NCI-H748 (cell line): ENCODE measurements around the gene SLC2A14.
"Not testable (repeated sequence)": the region's sequence is repeated elsewhere in the genome, so short reads cannot be mapped to it uniquely, and the experiment has no call there.

Experiments used
- DNase-seq: peaks from one replicate; lab custom pipeline; 2025; ENCODE audit not compliant: unreplicated experiment; lab: John Stamatoyannopoulos, UW

SLC2A14 gene

DNA sequence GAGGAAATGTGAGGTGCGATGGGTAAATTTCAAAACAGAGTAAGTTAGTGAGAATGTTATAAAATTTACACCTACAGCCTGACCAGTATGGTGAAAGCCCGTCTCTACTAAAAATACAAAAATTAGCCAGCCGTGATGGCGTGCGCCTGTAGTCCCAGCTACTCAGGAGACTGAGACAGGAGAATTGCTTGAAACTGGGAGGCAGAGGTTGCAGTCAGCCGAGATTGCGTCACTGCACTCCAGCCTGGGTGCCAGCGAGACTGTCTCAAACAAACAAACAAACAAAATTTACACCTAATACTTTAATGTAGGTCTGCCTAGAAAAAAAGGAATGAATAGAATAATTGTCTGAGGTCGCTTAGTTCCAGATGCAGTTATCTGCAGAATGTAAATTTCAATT, 37.6 kb downstream of the SLC2A14 start:
- no peak for DNase-seq

DNA sequence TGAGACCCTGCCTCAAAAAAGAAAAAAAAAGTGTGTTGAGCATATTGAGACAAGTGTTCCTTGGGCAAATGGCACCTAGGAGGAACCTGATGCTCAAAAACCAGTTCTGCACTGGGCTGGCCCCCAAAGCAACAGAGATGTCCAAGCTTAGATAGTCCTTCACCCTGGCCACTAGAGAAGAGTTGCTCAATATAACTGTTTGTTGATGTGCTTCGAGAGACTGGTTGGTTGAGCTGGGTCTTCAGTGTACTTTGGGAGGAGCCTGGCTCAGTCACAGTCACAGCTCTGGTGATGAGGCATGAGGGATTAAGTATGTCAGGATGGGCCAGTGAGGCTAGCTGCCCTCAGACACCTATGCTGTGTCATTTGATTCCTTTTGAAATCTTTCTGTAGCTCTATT, 38.0 kb downstream of the SLC2A14 start:
- DNase-seq = no peak

DNA sequence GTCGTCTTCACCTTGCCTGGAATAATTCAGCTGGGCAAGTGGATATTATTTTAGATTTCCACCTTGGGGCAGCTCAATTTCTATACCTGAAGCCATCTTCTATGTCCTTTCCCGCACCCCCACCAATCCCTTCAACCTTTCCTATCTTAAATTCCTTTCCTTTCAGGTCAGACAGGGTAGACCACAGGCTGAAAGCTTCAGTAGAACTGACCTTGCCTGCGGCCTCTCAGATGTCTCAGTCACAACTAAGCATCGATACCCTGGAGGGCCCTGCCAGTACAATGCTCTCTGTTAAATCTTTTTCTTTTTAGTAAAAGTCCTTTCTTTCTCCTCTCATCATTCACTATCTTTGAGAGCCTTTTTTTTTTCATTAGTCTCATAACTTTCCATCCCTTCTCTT, 38.9 kb downstream of the SLC2A14 start:
- no peak for DNase-seq

DNA sequence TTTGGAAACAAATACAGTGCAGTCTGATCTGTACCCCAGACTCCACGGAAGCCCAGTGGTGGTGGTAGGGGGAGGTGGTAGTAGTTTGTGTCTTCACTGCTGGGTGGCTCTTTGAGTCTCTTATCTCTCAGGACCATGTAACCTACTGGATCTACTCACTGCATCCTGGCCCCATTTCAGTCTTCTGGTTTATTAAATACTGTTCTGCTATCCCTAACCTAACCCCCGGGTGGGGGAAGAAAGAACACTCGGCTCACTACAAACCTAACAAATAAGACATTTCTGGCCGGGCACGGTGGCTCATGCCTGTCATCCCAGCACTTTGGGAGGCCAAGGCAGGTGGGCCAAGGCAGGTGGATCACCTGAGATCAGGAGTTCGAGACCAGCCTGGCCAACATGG, 39.5 kb downstream of the SLC2A14 start:
- DNase-seq = not testable (repeated sequence)

GRCh38 chr12:7832059-7832696, 40.5 kb downstream of the SLC2A14 start:
- peak; percentile 40 for DNase-seq

GRCh38 chr12:7829737-7830136, 43.0 kb downstream of the SLC2A14 start:
- not testable (repeated sequence) for DNase-seq

DNA sequence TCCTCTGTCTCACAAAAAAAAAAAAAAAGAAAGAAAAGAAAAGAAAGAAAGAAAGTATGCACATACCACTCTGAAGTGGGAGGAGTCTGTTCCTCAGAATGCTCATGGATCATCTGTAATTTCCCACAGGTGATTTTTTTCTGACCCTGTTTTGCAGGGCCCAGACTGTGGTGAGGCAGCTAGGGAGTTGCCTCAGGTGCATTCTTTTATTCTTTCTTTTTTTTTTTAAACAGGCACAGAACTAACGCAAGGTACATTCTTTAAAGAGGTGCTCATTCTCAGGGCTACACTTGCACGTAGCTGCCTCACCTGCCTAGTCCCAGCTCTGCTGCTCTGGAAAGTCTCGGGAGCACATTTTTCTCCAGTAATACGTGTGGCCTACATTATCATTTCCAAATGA, 47.0 kb downstream of the SLC2A14 start:
- DNase-seq = not testable (repeated sequence)

DNA sequence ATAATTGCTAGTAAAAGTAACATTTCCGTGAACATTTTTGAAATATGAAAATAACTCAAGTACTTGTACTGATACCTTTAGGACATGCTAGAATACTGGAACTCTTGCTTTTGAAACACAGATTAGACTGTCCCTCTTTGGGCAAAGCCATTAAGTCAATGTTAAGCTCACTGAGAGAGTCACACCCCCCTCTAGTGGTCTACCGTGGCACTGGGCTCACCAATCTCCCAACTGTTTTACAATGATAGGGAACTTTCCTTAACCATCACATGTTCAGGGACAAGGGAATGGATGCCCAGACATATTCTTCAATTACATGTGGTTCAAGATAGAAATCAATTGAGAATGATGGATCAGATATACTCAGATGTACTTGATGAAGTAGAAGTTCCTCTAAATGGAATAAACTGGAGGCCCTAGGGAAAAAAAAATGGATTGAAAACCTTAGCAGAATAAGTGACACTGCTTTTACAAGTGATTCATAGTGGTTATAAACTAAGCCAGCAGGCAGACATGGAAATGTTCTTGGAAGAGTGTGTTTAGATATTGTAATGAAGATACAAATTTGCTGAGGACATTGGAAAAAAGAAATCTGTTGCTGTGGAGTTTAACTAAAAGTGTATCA, 65.7 kb downstream of the SLC2A14 start:
- peak; percentile 30 for DNase-seq

DNA sequence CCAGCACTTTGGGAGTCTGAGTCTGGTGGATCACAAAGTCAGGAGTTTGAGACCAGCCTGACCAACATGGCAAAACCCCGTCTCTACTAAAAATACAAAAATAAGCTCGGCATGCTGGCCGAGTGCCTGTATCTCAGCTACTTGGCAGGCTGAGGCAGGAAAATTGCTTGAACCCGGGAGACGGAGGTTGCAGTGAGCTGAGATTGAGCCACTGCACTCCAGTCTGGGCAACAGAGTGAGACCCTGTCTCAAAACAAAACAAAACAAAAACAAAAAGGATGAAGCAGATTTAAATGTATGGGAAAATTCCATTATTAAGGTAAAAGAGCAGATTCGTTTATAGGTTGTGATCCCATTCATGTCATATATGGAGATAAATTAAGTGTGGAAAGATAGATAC, 66.4 kb downstream of the SLC2A14 start:
- not testable (repeated sequence) for DNase-seq

DNA sequence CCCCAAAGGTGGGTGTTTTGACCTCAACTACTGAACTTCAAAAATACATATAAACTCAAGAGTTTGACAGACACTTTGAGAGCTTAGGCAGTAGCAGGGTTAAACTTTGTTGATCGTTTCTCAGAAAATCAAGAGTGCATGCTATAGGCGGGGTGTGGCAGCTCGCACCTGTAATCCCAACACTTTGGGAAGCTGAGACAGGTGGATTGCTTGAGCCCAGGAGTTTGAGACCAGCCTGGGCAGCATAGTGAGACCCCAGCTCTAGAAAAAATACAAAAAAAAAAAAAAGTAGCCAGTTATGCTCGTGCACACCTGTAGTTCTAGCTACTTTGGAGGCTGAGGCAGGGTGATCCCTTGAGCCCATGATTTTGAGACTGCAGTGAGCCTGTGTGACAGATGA, 71.3 kb downstream of the SLC2A14 start:
- no peak for DNase-seq

DNA sequence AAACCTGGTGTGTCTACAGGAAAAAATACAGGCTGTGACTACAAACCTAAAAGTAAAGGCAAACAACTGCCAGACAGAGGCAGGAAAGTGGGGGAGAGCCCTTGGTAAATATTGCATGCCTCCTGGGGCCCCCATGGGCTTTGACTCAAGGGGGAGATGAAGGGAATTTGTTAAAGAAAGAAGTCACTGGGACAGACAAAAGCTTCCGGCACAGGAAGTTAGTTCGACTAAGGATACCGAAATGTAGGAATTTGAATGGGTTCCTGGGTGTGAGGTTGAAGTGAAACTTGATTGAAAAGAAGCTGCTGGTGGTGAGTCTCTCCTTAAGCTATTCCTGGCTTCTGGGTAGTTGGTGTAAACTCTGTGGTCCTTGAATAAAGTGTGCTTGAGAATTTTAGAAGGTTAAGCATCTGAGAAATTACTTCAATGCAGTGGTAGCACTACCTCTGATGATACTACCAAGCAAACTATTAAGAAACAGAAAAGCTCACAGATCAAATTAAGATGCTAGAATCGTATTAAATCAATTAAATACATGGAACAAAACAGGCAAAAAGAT, 73.9 kb downstream of the SLC2A14 start:
- DNase-seq = not testable (repeated sequence)

GRCh38 chr12:7797698-7798398, 74.9 kb downstream of the SLC2A14 start:
- DNase-seq = no peak

DNA sequence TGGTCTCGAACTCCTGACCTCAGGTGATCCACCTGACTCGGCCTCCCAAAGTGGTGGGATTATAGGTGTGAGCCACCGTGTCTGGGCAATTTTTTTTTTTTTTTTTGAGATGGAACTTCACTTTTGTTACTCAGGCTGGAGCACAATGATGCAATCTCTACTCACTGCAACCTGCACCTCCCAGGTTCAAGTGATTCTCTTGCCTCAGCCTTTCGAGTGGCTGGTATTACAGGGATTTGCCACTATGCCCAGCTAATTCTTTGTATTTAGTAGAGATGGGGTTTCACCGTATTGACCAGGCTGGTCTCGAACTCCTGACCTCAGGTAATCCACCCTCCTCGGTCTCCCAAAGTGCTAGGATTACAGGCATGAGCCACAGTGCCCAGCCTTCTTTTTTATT, 75.4 kb downstream of the SLC2A14 start:
- not testable (repeated sequence) for DNase-seq

GRCh38 chr12:7793211-7793610, 79.5 kb downstream of the SLC2A14 start:
- DNase-seq = no peak

GRCh38 chr12:7788884-7789528, 83.7 kb downstream of the SLC2A14 start, which contains the start of gene NANOG:
Gene NANOG, plus strand, starts transcription at chr12:7789402. Its CDS starts 213 bp downstream, at chr12:7789615.
- DNase-seq = not testable (repeated sequence)

DNA sequence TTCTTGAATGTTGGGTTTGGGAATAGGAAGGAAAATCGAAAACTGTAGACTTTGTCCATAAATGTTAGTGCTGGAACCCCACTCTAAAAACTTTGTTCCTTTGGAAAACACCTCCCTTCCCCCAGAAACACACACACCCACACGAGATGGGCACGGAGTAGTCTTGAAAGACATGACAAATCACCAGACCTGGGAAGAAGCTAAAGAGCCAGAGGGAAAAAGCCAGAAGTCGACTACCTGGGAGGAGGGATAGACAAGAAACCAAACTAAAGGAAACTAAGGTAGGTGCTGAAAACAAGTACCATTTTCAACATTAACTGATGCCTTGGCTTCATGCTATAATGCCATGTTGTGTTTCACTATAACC, 84.4 kb downstream of the SLC2A14 start:
- DNase-seq = no peak

- no peak for DNase-seq
These were observed 85.0 kb downstream of the SLC2A14 start for GRCh38 chr12:7787574-7788293.

GRCh38 chr12:7784701-7785100, 88.0 kb downstream of the SLC2A14 start:
- no peak for DNase-seq

DNA sequence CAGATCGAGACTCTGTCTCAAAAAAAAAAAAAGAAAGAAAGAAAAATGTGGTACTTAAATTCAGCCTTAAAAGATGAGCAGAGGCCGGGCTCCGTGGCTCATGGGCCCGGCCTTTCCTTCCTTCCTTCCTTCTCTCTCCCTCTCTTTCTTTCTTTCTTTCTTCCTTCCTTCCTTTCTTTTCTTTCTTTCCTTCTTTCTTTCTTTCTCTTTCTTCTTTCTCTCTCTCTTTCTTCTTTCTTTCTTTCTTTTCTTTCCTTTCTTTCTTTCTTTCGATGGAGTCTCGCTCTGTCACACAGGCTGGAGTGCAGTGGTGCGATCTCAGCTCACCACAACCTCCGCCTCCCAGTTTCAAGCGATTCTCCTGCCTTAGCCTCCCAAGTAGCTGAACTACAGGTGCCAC, 89.3 kb downstream of the SLC2A14 start:
- not testable (repeated sequence) for DNase-seq

DNA sequence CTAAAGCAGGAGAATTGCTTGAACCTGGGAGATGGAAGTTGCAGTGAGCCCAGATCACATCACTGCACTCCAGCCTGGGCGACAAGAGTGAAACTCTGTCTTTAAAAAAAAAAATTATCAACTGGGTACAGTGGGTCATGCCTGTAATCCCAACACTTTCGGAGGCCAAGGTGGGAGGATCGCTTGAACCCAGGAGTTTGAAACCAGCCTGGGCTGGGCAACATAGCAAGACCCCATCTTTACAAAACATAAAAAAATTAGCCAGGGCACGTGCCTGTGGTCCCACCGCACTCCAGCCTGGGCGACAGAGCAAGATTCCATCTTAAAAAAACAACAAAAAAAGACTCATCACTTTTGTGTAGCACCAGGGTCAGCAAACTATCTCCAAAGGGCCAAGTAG, 90.7 kb downstream of the SLC2A14 start:
- no peak for DNase-seq

DNA sequence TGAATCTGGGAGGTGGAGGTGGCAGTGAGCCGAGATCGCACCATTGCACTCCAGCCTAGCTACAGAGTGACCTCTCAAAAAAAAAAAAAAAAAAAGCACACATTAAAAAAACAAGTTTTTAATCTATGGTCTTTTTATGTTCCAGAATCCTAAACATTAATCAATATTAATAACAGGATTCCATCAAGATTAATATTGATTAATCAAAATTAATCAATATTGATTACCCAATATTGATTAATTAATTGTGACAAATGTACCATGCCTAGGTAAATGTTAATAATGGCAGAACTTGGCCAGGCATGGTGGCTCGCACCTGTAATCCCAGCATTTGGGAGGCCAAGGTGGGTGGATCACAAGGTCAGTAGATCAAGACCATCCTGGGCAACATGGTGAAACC, 91.4 kb downstream of the SLC2A14 start:
- DNase-seq = no peak
